Loucy (cell line): ENCODE measurements around the gene HOXA5.

Source experiments
- H2AFZ ChIP-seq: fragments of 200-600 bp; sonication (generic); 2 replicates; pipeline ENCODE4 v1.6.0; 2016; ENCODE audit warnings: antibody characterized with exemption, mild to moderate bottlenecking, low read length, moderate library complexity
- H3F3A ChIP-seq: fragments of 200-600 bp; 2 replicates; pipeline ENCODE4 v1.6.0; 2016; ENCODE audit warnings: antibody characterized with exemption, low read depth, mild to moderate bottlenecking
- H3K27me3 ChIP-seq: fragments of 200-600 bp; sonication (generic); 2 replicates; pipeline ENCODE4 v1.6.1; 2014; ENCODE audit warnings: low read length, mild to moderate bottlenecking; ENCODE audit not compliant: insufficient read depth, poor library complexity, severe bottlenecking
- H3K36me3 ChIP-seq: fragments of 200-600 bp; sonication (generic); 2 replicates; pipeline ENCODE4 v1.6.1; 2016; ENCODE audit warnings: low read length; ENCODE audit not compliant: insufficient read depth
- H3K4me1 ChIP-seq: fragments of 200-600 bp; sonication (generic); 2 replicates; pipeline ENCODE4 v1.5.1; 2014; ENCODE audit warnings: low read length, mild to moderate bottlenecking; ENCODE audit not compliant: insufficient read depth, poor library complexity, severe bottlenecking
- H3K4me2 ChIP-seq: fragments of 200-600 bp; sonication (generic); 2 replicates; pipeline ENCODE4 v1.6.0; 2014; ENCODE audit warnings: antibody characterized with exemption, low read length, low read depth, mild to moderate bottlenecking; ENCODE audit not compliant: poor library complexity, severe bottlenecking
- H3K4me3 ChIP-seq: fragments of 200-600 bp; sonication (generic); 2 replicates; pipeline ENCODE4 v1.5.1; 2014; ENCODE audit warnings: low read length, mild to moderate bottlenecking, mixed read lengths; ENCODE audit not compliant: poor library complexity, severe bottlenecking
- H3K79me2 ChIP-seq: fragments of 200-600 bp; sonication (generic); 2 replicates; pipeline ENCODE4 v1.6.1; 2014; ENCODE audit warnings: low read length; ENCODE audit not compliant: insufficient read depth
- H3K9ac ChIP-seq: fragments of 200-600 bp; sonication (generic); 2 replicates; pipeline ENCODE4 v1.6.0; 2014; ENCODE audit warnings: mild to moderate bottlenecking, low read depth, low read length, moderate library complexity; ENCODE audit not compliant: poor library complexity, severe bottlenecking
- H3K9me2 ChIP-seq: fragments of 200-600 bp; sonication (generic); replicated peaks from 2 replicates; pipeline ENCODE4 v1.6.1; 2016; ENCODE audit warnings: low read depth, low read length, mixed read lengths
- H3K9me3 ChIP-seq: fragments of 200-600 bp; sonication (generic); 2 replicates; pipeline ENCODE4 v1.6.1; 2014; ENCODE audit warnings: mild to moderate bottlenecking, antibody characterized with exemption, low read length, low read depth; ENCODE audit not compliant: insufficient read depth
- H4K20me1 ChIP-seq: fragments of 200-600 bp; sonication (generic); 2 replicates; pipeline ENCODE4 v1.6.0; 2014; ENCODE audit warnings: antibody characterized with exemption, low read length, mild to moderate bottlenecking; ENCODE audit not compliant: insufficient read depth, poor library complexity, severe bottlenecking
- EZH2phosphoT487 ChIP-seq: fragments of 200-600 bp; IDR thresholded peaks from 2 replicates; pipeline ENCODE4 v1.6.1; 2018; ENCODE audit warnings: antibody characterized with exemption, mild to moderate bottlenecking, moderate library complexity, borderline replicate concordance
- TF ChIP-seq, protein P1 (sequence below): fragments of 200-600 bp; sonication (generic); conservative IDR thresholded peaks from 2 replicates; pipeline ENCODE4 v1.5.1; 2014; ENCODE audit warnings: mild to moderate bottlenecking, antibody characterized with exemption, low read length

HOXA5 gene

DNA sequence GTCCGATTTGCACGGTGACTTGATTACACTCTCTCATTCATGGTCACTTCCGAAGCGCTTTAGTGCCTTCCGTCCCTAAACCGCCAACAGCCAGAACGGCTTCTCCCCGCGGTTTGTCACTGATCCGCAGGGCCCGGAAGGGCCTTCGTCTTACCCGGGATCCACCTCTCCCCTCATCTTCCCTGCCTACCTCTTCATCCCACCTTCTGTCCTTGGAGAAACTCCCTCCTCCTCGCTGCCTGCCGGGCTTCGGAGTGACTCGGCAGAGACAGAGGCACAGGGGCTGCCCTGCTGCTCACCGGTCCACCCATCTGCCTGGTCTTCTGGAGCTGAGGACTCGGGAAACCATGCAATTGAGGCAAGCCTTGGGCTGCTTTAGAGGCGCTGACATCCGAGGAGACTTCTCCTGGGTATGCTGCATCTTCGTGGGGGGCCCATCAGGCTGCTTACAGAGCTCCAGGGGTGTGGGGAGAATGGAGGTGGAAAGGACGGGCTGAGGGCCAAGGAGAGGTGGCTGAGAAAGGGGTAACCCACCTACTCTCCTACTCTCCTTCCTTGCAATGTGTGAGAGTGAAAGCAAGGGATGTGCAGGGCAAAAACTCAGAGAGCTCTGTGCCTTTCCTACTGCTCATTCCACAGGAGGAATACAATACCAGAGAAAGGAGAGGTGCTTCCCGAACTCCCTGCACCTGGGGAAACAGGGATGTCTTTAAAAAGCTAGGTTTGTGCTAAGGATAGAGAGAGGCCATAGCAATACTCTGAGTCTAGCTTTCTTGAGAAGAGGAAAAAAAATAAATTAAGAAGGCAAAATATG is 42.6 kb upstream of the HOXA5 start:
- Histone ChIP-seq H3K79me2 (peaks cover 100% of the 10 kb centered on the region), H3K9ac (peak overlapping the region; percentile 99), H3K9me3 (no peaks in the 10 kb centered on the region), H2AFZ (no peak overlapping the region), H3K4me3 (peak overlapping the region; percentile 91), H3K36me3 (no peaks in the 10 kb centered on the region), H3K4me1 (peaks cover 58% of the 10 kb centered on the region), H3F3A (peaks cover 2% of the 10 kb centered on the region; the same call in 1 of the 2 replicates), H4K20me1 (peaks cover 45% of the 10 kb centered on the region), H3K9me2 (no peaks in the 10 kb centered on the region), H3K27me3 (peaks cover 31% of the 10 kb centered on the region), H3K4me2 (peak overlapping the region; percentile 98)
- TF ChIP-seq, protein P1, sequence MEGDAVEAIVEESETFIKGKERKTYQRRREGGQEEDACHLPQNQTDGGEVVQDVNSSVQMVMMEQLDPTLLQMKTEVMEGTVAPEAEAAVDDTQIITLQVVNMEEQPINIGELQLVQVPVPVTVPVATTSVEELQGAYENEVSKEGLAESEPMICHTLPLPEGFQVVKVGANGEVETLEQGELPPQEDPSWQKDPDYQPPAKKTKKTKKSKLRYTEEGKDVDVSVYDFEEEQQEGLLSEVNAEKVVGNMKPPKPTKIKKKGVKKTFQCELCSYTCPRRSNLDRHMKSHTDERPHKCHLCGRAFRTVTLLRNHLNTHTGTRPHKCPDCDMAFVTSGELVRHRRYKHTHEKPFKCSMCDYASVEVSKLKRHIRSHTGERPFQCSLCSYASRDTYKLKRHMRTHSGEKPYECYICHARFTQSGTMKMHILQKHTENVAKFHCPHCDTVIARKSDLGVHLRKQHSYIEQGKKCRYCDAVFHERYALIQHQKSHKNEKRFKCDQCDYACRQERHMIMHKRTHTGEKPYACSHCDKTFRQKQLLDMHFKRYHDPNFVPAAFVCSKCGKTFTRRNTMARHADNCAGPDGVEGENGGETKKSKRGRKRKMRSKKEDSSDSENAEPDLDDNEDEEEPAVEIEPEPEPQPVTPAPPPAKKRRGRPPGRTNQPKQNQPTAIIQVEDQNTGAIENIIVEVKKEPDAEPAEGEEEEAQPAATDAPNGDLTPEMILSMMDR = no peak
- TF ChIP-seq EZH2phosphoT487 = no peak

DNA sequence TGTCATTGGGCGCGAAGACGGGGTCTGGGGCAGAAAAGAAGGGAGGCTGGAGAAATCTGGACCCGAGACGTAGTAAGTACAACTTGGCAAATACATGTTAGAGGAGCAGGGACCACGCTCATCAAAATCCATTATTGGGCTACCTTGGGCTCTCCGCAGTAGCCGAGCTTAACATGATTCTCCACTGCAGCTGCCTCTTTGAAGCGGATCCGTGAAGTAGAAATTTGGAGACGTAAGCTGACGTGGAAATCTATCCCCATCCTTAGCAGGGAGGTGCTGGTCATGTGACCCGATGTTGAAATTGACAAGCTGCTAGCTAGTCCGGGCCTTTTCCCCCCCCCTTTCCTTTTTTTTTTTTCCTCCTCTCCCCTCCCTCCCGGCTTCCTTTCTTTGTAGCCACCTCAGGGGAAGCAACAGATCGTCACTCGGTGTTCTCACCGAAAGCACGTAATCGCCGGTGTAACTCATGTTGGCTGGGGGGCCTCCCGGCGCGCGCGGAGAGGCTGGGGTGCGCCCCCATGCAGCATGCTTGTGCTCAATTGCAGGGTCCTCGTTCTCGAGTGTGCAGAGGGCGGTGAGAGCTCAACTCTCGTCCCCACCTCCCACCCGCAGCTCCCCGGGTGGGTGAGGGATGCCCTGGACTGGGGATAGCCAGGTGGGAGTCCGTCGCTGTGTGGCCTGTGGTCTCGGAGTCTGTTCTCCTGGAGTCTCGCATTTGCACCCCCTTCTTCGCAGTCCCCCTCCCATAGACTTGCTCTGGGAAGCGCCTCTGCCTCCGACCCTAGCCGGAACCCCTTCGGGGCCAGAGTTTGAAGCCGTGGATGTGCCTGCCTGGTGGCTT is 41.8 kb upstream of the HOXA5 start, which contains the start of gene HOXA11:
TSS of gene HOXA11 (minus strand) at position 220 of the 841 bp plus-strand sequence. CDS start at position 132, 88 bp downstream.
- Histone ChIP-seq H3K9me3 (no peaks in the 10 kb centered on the region), H3K9ac (peak within 1 kb of the TSS; percentile 99), H3K36me3 (no peaks in the 10 kb centered on the region), H4K20me1 (peaks cover 48% of the 10 kb centered on the region), H3F3A (peaks cover 5% of the 10 kb centered on the region; the same call in 1 of the 2 replicates), H3K4me1 (peaks cover 58% of the 10 kb centered on the region), H3K79me2 (peaks cover 100% of the 10 kb centered on the region), H3K4me2 (peak within 1 kb of the TSS; percentile 98), H3K27me3 (peaks cover 31% of the 10 kb centered on the region), H2AFZ (no peak within 1 kb of the TSS), H3K4me3 (peak within 1 kb of the TSS; percentile 91), H3K9me2 (no peaks in the 10 kb centered on the region)
- TF ChIP-seq, protein P1 = no peak
- TF ChIP-seq EZH2phosphoT487 = no peak

DNA sequence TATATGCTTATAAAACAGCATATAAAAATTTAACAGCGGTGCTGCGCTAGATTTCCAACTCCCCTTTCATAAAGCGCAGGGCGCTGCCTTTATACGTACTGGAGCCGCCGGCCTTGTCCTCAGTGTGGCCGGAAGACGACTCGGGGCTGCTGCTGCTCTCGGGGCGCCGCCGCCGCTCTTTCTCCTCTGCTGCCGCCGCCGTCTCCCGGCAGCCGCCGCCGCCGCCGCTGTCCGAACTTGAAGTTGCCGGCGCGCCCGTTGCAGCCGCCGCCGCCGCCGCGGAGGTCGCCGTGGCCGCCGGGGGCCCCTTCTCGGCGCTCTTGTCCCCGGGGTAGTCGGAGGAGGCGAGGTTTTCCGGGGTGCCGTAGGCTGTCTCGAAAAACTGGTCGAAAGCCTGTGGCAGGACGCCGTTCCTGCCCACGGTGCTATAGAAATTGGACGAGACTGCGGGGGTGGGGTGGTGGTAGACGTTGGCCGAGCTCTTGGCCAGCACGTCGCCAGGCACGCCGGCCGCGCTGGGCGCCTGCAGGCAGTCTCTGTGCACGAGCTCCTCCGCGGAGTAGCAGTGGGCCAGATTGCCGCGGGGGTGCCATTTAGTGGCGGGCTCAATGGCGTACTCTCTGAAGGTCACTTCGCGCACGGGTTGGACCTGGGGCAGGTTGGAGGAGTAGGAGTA is 41.0 kb upstream of the HOXA5 start:
- H3K36me3 ChIP-seq = no peaks in the 10 kb centered on the region
- H3F3A ChIP-seq = peaks cover 8% of the 10 kb centered on the region; the same call in 1 of the 2 replicates
- no peak for TF ChIP-seq EZH2phosphoT487
- TF ChIP-seq, protein P1 = no peak
- no peaks in the 10 kb centered on the region for H3K9me3 ChIP-seq
- no peak overlapping the region for H2AFZ ChIP-seq
- H3K4me2 ChIP-seq = peak overlapping the region; percentile 98
- H3K9ac ChIP-seq = peak overlapping the region; percentile 99
- peaks cover 48% of the 10 kb centered on the region for H4K20me1 ChIP-seq
- H3K79me2 ChIP-seq = peaks cover 100% of the 10 kb centered on the region
- H3K27me3 ChIP-seq = peaks cover 32% of the 10 kb centered on the region
- peak overlapping the region; percentile 91 for H3K4me3 ChIP-seq
- H3K4me1 ChIP-seq = peaks cover 53% of the 10 kb centered on the region
- H3K9me2 ChIP-seq = no peaks in the 10 kb centered on the region
